GM23248 (cell line): Measurements from ENCODE around the gene VWA8.
"Not testable (repeated sequence)": the region's sequence is repeated elsewhere in the genome, so short reads cannot be mapped to it uniquely, and the experiment has no call there.

Experiments used
- EZH2 ChIP-seq: fragments of 200-600 bp; sonication (generic); IDR thresholded peaks from 2 replicates; pipeline ENCODE4 v1.6.1; 2018; ENCODE audit warnings: antibody characterized with exemption, mild to moderate bottlenecking; ENCODE audit not compliant: insufficient read depth, poor library complexity, severe bottlenecking
- EZH2phosphoT487 ChIP-seq: fragments of 200-600 bp; sonication (generic); IDR thresholded peaks from 2 replicates; pipeline ENCODE4 v1.6.1; 2018; ENCODE audit warnings: antibody characterized with exemption, moderate library complexity, mild to moderate bottlenecking, low read depth; ENCODE audit not compliant: insufficient read depth

GRCh38 chr13:41922894-41923293, 38.0 kb downstream of the VWA8 start:
- TF ChIP-seq EZH2, EZH2phosphoT487: not testable (repeated sequence)
